AG04450 (cell line): Measurements from ENCODE around the gene TEX2. TPM values are rescaled to one million over a fixed set of nuclear protein-coding genes. Genes with fewer than 3 reads are reported as not detected.

Experiments used
- CTCF ChIA-PET: fragments of 300-600, 350-600 bp; formaldehyde crosslinking; extraction: SDS; loops from one replicate; lab custom pipeline; 2022; ENCODE audit warnings: antibody characterized with exemption, inconsistent platforms; lab: Charles Lee
- POLR2A ChIA-PET: fragments of 350-600 bp; formaldehyde crosslinking; extraction: SDS; loops from one replicate; lab custom pipeline; 2021; ENCODE audit warnings: antibody characterized with exemption, inconsistent platforms; lab: Yijun Ruan, JAX
- DNase-seq: peaks from one replicate; pipeline ENCODE4 v3.0.0-alpha.2; 2011; ENCODE audit warnings: low read depth, low spot score
- H3K27ac ChIP-seq: one replicate; pipeline ENCODE4 v1.5.1; 2012; ENCODE audit warnings: low read depth, low read length, control low read depth
- H3K27me3 ChIP-seq: one replicate; pipeline ENCODE4 v1.6.0; 2012; ENCODE audit warnings: low read length; ENCODE audit not compliant: control insufficient read depth, insufficient read depth
- H3K4me3 ChIP-seq: 2 replicates; pipeline ENCODE4 v1.5.1; 2011; ENCODE audit warnings: mild to moderate bottlenecking, low read depth, low read length, control low read depth
- H3K9me3 ChIP-seq: 2 replicates; pipeline ENCODE4 v1.5.1; 2012; ENCODE audit warnings: low read length; ENCODE audit not compliant: control insufficient read depth, insufficient read depth
- CTCF ChIP-seq: IDR thresholded peaks from 2 replicates; pipeline ENCODE4 v1.5.1; 2011; ENCODE audit warnings: low read depth, low read length, control low read depth, inconsistent platforms
- polyA plus RNA-seq: library from polyadenylated mRNA; depleted of rRNA; stranded (reverse); fragments of >200 nt; gene quantifications from 2 replicates; pipeline ENCODE4 v1.2.3, GENCODE V29; 2011

Gene TEX2
- polyA plus RNA-seq, 1 experiment, result 27.9 TPM

- no peak overlapping the region for H3K27ac ChIP-seq
- ChIA-PET POLR2A (interaction anchor here (0.7 kb wide), 1 partner anchor 11 kb away, joined by 3 read pairs; no protein-coding TSS in a partner anchor), CTCF (no interaction called here)
- TF ChIP-seq CTCF, result no peak
- no peaks in the 10 kb centered on the region for H3K9me3 ChIP-seq
- no peak overlapping the region for H3K4me3 ChIP-seq
- H3K27me3 ChIP-seq, result no peaks in the 10 kb centered on the region
- DNase-seq, result no peak
Observed at GRCh38 chr17:64156670-64157069, 106.4 kb downstream of the TEX2 start.

GRCh38 chr17:64155751-64156544 is 107.1 kb downstream of the TEX2 start:
- TF ChIP-seq CTCF, result no peak
- ChIA-PET CTCF (interaction anchor here (1.1 kb wide), 1 partner anchor 126 kb away, joined by 4 read pairs; no protein-coding TSS in a partner anchor), POLR2A (interaction anchor here (0.7 kb wide), 1 partner anchor 10 kb away, joined by 3 read pairs; no protein-coding TSS in a partner anchor)
- no peak for DNase-seq
- Histone ChIP-seq H3K27ac (no peak overlapping the region), H3K27me3 (no peaks in the 10 kb centered on the region), H3K9me3 (no peaks in the 10 kb centered on the region), H3K4me3 (no peak overlapping the region)

- CTCF ChIA-PET, result interaction anchor here (1.0 to 1.2 kb wide), 4 partner anchors 127 to 237 kb away, joined by 3 to 5 read pairs (median 4); no protein-coding TSS in a partner anchor
- TF ChIP-seq CTCF, result no peak
- DNase-seq, result no peak
- H3K27ac ChIP-seq, result no peak overlapping the region
- no peaks in the 10 kb centered on the region for H3K27me3 ChIP-seq
- POLR2A ChIA-PET, result interaction anchor here (1.8 kb wide), 1 partner anchor 9 kb away, joined by 6 read pairs; no protein-coding TSS in a partner anchor
- H3K9me3 ChIP-seq, result no peaks in the 10 kb centered on the region
- H3K4me3 ChIP-seq, result no peak overlapping the region
Observed at GRCh38 chr17:64155129-64155528, 107.9 kb downstream of the TEX2 start.

- H3K4me3 ChIP-seq, result no peak overlapping the region
- CTCF ChIA-PET, result interaction anchor here (1.0 to 1.3 kb wide), 4 partner anchors 21 to 237 kb away, joined by 3 to 5 read pairs (median 4); no protein-coding TSS in a partner anchor
- no peaks in the 10 kb centered on the region for H3K9me3 ChIP-seq
- no peak; the same call in 1 of the 2 replicates for TF ChIP-seq CTCF
- H3K27me3 ChIP-seq, result no peaks in the 10 kb centered on the region
- no peak overlapping the region for H3K27ac ChIP-seq
- no peak for DNase-seq
- POLR2A ChIA-PET, result interaction anchor here (0.5 to 1.8 kb wide), 2 partner anchors 9 to 147 kb away, joined by 5 to 6 read pairs; no protein-coding TSS in a partner anchor
Observed at GRCh38 chr17:64154717-64155116, 108.3 kb downstream of the TEX2 start.

- no peak for TF ChIP-seq CTCF
- CTCF ChIA-PET, result interaction anchor here (0.7 to 1.3 kb wide), 5 partner anchors 21 to 266 kb away, joined by 3 to 8 read pairs (median 4); no protein-coding TSS in a partner anchor
- no peak overlapping the region for H3K27ac ChIP-seq
- H3K27me3 ChIP-seq, result no peaks in the 10 kb centered on the region
- DNase-seq, result no peak
- no peak overlapping the region for H3K4me3 ChIP-seq
- POLR2A ChIA-PET, result interaction anchor here (0.5 to 1.8 kb wide), 2 partner anchors 8 to 147 kb away, joined by 5 to 6 read pairs; no protein-coding TSS in a partner anchor
- no peaks in the 10 kb centered on the region for H3K9me3 ChIP-seq
Observed at GRCh38 chr17:64154313-64154695, 108.8 kb downstream of the TEX2 start.
